Sigmoid colon (tissue), 7 donors: Measurements from ENCODE around the gene PPP1R10. TPM values are rescaled to one million over a fixed set of nuclear protein-coding genes. Genes with fewer than 3 reads are reported as not detected.
"Not testable (repeated sequence)": the region's sequence is repeated elsewhere in the genome, so short reads cannot be mapped to it uniquely, and the experiment has no call there.

ENCODE experiments used
- DNase-seq: peaks from one replicate; pipeline ENCODE4 v3.0.0-alpha.2; 2019
- H3K27ac ChIP-seq, 4 donors: fragments of 200-600 bp; sonication (generic); one replicate each; pipeline ENCODE4 v1.5.1; 2016 to 2019; ENCODE audit warnings: mild to moderate bottlenecking in 1 of 4
- H3K27me3 ChIP-seq, 3 donors: fragments of 200-600 bp; sonication (generic); one replicate each; pipeline ENCODE4 v1.5.1; 2019; ENCODE audit warnings: mild to moderate bottlenecking in 1 of 3
- H3K36me3 ChIP-seq, 4 donors: fragments of 200-600 bp; sonication (generic); one replicate each; pipeline ENCODE4 v1.5.1; 2016 to 2019
- H3K4me1 ChIP-seq, 4 donors: fragments of 200-600 bp; sonication (generic); one replicate each; pipeline ENCODE4 v1.5.1; 2017 to 2019
- H3K4me3 ChIP-seq, 4 donors: fragments of 200-600 bp; sonication (generic); one replicate each; pipeline ENCODE4 v1.5.1; 2017 to 2019; ENCODE audit warnings: mild to moderate bottlenecking in 2 of 4, moderate library complexity in 1 of 4
- H3K9me3 ChIP-seq, 4 donors: fragments of 200-600 bp in 3 of 4; sonication (generic) in 3 of 4; one replicate each; pipeline versions ENCODE4 v1.5.1 to v1.6.1; 2013 to 2019
- EP300 ChIP-seq, 4 donors: sonication (generic); formaldehyde crosslinking; IDR thresholded peaks; one replicate each; pipeline ENCODE4 v1.6.1; 2017; ENCODE audit warnings: antibody characterized with exemption in 4 of 4
- POLR2A ChIP-seq, 2 donors: fragments of 450-650 bp; IDR thresholded peaks; one replicate each; pipeline ENCODE4 v1.6.1; 2016; ENCODE audit warnings: antibody characterized with exemption in 2 of 2, mild to moderate bottlenecking in 2 of 2, moderate library complexity in 2 of 2
- POLR2AphosphoS5 ChIP-seq, 4 donors: sonication (generic); formaldehyde crosslinking; IDR thresholded peaks; one replicate each; pipeline ENCODE4 v1.6.1; 2017; ENCODE audit warnings: antibody characterized with exemption in 4 of 4
- WGBS, 2 donors: extraction: QIAGEN DNeasy Blood & Tissue Kit; methylation state at CpG; one replicate each; pipeline ENCODE4 v1.1.7; 2013; 5-methylcytosine and 5-hydroxymethylcytosine counted together
- intact Hi-C: fragments of 100-400 bp; cut with DNase I; formaldehyde crosslinking; loops from one replicate; pipeline ENCODE4 v1.15.1; 2023
- polyA plus RNA-seq, 3 donors: library from polyadenylated mRNA; stranded (reverse); fragments of 200-250 nt; gene quantifications; one replicate each; pipeline ENCODE4 v1.2.3, GENCODE V29; 2013
- total RNA-seq, 4 donors: library from RNA; depleted of rRNA; stranded (reverse); fragments of >200 nt; gene quantifications; one replicate each; pipeline ENCODE4 v1.1.0, GENCODE V29; 2016
- TF ChIP-seq, protein P1 (sequence below), 4 experiments: fragments of 450-650 bp in 3 of 4; fragments of 200-600 bp in 1 of 4; IDR thresholded peaks; one replicate each; pipeline ENCODE4 v1.5.1; 2016 to 2019; ENCODE audit warnings: antibody characterized with exemption in 4 of 4, mild to moderate bottlenecking in 3 of 4, moderate library complexity in 2 of 4
- donor health status: healthy with polysubstance abuse.
- donor health status: Bipolar disorder and iron deficiency.
- donor health status: healthy.

The PPP1R10 gene
- total RNA-seq = 10 to 100 TPM; 18.5 to 30.2 (median 28.3) TPM
- polyA plus RNA-seq = 10 to 100 TPM; 13.8 to 30.6 (median 18.7) TPM

DNA sequence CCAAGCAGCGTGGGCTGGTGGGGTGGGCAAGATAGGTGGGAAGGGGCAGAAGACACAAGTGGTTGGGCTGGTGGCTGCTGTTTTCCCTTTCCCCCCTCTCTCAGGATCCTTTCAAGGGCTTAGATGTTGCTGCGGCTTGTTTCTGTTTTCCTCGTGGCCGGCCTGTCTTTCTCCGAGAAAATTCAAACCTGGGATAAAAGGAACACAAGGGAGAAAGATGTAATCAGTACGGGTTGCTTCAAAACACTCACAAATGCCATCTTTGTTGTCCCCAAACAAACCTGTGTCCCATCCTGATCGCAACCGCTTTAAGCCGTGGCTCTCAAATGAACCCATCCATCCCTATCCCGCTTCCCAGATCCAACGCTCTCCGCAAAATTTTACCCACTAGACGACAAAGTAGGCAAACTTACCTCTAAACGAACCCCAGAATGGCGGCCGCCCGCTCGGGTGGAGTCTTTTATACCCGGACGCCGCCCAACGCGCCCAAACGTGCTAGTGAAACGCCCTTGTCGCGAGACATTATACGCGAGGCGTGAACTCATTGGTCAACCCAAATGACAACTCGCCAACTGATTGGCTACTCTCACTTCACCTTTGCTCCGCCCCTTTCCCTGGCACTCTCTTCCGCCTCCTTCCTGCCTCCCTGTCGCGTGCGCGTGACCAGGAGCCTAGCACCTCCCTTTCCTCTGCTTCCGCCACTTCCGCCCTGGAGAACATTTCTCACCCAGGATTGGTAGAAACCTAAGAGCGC lies at the start of gene PPP1R10:
TSS of gene PPP1R10 (minus strand) at position 433 of the 754 bp plus-strand sequence. CDS start 7,299 bp downstream, outside the sequence.
- peaks cover 15 to 35% (median 28%) of the 10 kb centered on the region in 4 donors for H3K36me3 ChIP-seq
- peak; percentile 100 for DNase-seq
- no peaks in the 10 kb centered on the region for H3K9me3 ChIP-seq
- intact Hi-C loops = loop anchor here (2.0 to 10.0 kb wide), 3 partner anchors 70 to 1208 kb away; partner anchors contain the start of genes FLOT1, HSPA1B, IER3 and PPP1R18
- H3K27me3 ChIP-seq = no peaks in the 10 kb centered on the region
- H3K27ac ChIP-seq = peak within 1 kb of the TSS; percentile 89 to 98 (median 95)
- 0% methylated on average over 40 of the region's 40 CpGs for WGBS, 2 donors
- TF ChIP-seq POLR2AphosphoS5 (IDR thresholded peaks at IDR 0.05) (peak; percentile 100), POLR2A (IDR thresholded peaks at IDR 0.05) (peak; percentile 100), EP300 (IDR thresholded peaks at IDR 0.05) (no peak)
- TF ChIP-seq, protein P1, sequence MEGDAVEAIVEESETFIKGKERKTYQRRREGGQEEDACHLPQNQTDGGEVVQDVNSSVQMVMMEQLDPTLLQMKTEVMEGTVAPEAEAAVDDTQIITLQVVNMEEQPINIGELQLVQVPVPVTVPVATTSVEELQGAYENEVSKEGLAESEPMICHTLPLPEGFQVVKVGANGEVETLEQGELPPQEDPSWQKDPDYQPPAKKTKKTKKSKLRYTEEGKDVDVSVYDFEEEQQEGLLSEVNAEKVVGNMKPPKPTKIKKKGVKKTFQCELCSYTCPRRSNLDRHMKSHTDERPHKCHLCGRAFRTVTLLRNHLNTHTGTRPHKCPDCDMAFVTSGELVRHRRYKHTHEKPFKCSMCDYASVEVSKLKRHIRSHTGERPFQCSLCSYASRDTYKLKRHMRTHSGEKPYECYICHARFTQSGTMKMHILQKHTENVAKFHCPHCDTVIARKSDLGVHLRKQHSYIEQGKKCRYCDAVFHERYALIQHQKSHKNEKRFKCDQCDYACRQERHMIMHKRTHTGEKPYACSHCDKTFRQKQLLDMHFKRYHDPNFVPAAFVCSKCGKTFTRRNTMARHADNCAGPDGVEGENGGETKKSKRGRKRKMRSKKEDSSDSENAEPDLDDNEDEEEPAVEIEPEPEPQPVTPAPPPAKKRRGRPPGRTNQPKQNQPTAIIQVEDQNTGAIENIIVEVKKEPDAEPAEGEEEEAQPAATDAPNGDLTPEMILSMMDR (IDR thresholded peaks at IDR 0.05) = no peak
- peaks cover 0 to 41% (median 39%) of the 10 kb centered on the region in 4 donors for H3K4me1 ChIP-seq
- H3K4me3 ChIP-seq = peak within 1 kb of the TSS; percentile 59 to 79 (median 72)

DNA sequence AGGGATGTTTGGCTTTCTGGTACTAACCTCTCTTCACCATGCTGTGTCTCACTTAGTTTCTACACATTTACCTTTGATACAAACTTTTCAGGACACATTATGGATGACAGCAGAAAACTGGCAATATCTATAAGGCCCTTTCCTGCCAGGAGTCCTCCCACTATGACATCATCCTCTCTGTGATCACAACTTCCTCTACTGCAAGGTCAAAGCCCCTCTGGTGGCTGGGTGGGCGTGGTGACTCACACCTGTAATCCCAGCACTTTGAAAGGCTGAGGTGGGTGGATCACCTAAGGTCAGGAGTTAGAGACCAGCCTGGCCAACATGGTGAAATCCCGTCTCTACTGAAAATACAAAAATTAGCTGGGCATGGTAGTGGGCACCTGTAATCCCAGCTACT lies 49.3 kb upstream of the PPP1R10 start:
- H3K9me3 ChIP-seq, intact Hi-C loops, H3K27ac ChIP-seq, H3K27me3 ChIP-seq, H3K4me3 ChIP-seq, DNase-seq: not testable (repeated sequence)
- H3K36me3 ChIP-seq = peaks cover 36 to 95% (median 74%) of the 10 kb centered on the region in 4 donors
- H3K4me1 ChIP-seq = peaks cover 0 to 11% (median 5%) of the 10 kb centered on the region in 4 donors
- WGBS, 2 donors = 63 to 79% methylated on average over 2 of the region's 2 CpGs

DNA sequence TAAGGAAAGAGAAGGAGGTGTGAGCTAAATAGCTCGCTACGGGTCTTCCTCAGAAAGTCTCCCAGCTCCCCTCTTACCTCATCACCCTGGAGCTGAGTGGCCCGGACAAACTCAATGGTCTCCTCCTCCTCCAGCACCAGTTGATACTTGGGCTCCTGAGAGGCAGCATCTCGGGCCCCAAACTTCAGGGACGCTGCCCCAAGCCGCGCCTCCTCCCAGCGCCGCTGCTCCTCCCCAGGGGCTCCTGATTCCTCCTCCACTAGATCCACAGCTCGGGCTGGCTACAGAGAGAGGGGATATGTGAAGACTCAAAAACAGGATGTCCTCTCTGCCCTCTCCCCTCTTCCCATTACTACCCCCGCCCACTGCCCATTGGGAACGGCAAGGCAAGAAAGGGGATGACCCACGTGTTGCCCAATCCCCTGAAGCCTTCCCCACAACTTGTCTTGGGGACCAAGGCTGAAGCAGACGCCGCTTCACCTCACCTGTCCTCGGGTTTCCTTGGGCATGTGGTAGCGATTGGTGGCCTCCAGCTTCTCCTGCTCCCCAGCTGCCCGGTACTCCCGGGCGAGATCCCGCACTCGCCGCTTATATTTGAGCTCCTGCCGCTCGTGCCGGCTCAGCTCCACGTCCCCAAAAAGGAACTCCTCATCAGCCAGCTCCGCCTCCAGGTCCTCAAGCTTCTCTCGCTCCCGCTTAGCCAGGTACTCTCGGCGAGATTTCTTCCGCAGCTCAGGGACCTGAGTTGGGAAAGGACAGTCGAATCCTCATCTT lies 48.1 kb upstream of the PPP1R10 start:
- peaks cover 42 to 99% (median 73%) of the 10 kb centered on the region in 4 donors for H3K36me3 ChIP-seq
- intact Hi-C loops = no loop called here

DNA sequence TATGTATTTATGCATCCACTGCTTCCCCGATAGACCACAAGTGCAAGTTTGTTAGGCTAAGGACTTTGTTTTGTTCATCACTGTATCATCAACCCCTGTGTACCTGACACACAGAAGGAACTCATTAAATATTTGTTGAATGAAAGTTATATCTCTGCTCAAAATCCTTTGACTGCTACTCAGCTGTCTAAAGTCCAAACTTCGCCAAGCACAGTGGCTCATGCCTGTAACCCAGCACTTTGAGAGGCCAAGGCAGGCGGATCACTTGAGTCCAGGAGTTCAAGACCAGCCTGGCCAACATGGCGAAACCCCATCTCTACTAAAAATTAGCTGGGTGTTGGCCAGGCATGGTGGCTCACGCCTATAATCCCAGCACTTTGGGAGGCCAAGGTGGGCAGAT lies 40.9 kb upstream of the PPP1R10 start:
- H3K27me3 ChIP-seq, intact Hi-C loops, H3K4me3 ChIP-seq, DNase-seq, H3K27ac ChIP-seq, H3K4me1 ChIP-seq, H3K9me3 ChIP-seq: not testable (repeated sequence)
- WGBS, 2 donors = 92 to 93% methylated on average over 5 of the region's 5 CpGs
- peaks cover 62 to 100% (median 87%) of the 10 kb centered on the region in 4 donors for H3K36me3 ChIP-seq

More for the DNA sequence above, 48.1 kb upstream of the PPP1R10 start:
- Histone ChIP-seq H3K4me3 (no peak overlapping the region), H3K27ac (no peak overlapping the region), H3K9me3 (no peaks in the 10 kb centered on the region), H3K27me3 (no peaks in the 10 kb centered on the region), H3K4me1 (no peaks in the 10 kb centered on the region)
- WGBS, 2 donors = 95% methylated on average over 34 of the region's 34 CpGs
- no peak for TF ChIP-seq EP300 (IDR thresholded peaks at IDR 0.05)
- TF ChIP-seq POLR2A (IDR thresholded peaks at IDR 0.05) = no peak
- TF ChIP-seq POLR2AphosphoS5 (IDR thresholded peaks at IDR 0.05) = no peak
- TF ChIP-seq, protein P1 (IDR thresholded peaks at IDR 0.05) = no peak
- no peak for DNase-seq

DNA sequence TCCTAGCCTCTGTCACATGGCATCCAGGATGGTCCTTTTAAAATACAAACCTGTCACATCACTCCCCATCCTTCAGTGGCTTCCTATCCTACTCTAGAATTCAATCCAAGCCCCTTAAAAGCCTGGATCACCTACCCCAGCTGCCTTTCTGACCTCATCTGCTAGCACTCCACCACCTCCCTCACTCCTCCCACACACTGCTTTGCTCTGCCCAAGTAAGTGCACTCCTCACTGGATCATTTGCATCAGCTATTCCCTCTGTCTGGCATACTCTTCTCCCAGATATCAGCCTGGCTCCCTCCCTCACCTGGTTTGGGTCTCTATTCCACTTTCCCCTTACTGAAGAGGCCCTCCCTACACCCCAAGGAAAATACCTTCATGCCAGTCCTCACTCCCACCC lies 40.4 kb upstream of the PPP1R10 start:
- DNase-seq = no peak
- intact Hi-C loops = no loop called here

More for the DNA sequence above, 40.4 kb upstream of the PPP1R10 start:
- H3K36me3 ChIP-seq = peaks cover 63 to 100% (median 87%) of the 10 kb centered on the region in 4 donors
- H3K9me3 ChIP-seq = no peaks in the 10 kb centered on the region
- no peaks in the 10 kb centered on the region for H3K27me3 ChIP-seq
- TF ChIP-seq, protein P1 (IDR thresholded peaks at IDR 0.05) = no peak
- no peak for TF ChIP-seq EP300 (IDR thresholded peaks at IDR 0.05)
- no peak for TF ChIP-seq POLR2A (IDR thresholded peaks at IDR 0.05)
- H3K4me3 ChIP-seq = no peak overlapping the region
- H3K27ac ChIP-seq = no peak overlapping the region
- no peaks in the 10 kb centered on the region for H3K4me1 ChIP-seq
